ENCODE data around the gene IL13. TPM values are rescaled to one million over a fixed set of nuclear protein-coding genes. Genes with fewer than 3 reads are reported as not detected.

IL13 gene
- total RNA-seq, 1 experiment from 2014 or later, result not detected

- DNase-seq (ENCODE audit: low spot score), result no peak
Measured at GRCh38 chr5:132655821-132656773, 1.9 kb upstream of the IL13 start.

GRCh38 chr5:132656774-132657355 lies 1.1 kb upstream of the IL13 start:
- DNase-seq (ENCODE audit: low spot score), result no peak

GRCh38 chr5:132658381-132659302 lies 669 bp downstream of the IL13 start:
- no peak for DNase-seq (ENCODE audit: low spot score)

GRCh38 chr5:132659598-132660493 lies 1.9 kb downstream of the IL13 start:
- no peak for DNase-seq (ENCODE audit: low spot score)

GRCh38 chr5:132661231-132662003 lies 3.4 kb downstream of the IL13 start:
- DNase-seq (ENCODE audit: low spot score), result no peak

GRCh38 chr5:132662004-132662401 lies 4.0 kb downstream of the IL13 start:
- no peak for DNase-seq (ENCODE audit: low spot score)

- no peak for DNase-seq (ENCODE audit: low spot score)
Measured at GRCh38 chr5:132662925-132663770, 5.2 kb downstream of the IL13 start.

- no peak for DNase-seq (ENCODE audit: low spot score)
Measured at GRCh38 chr5:132663771-132664695, 6.1 kb downstream of the IL13 start.

- no peak for DNase-seq (ENCODE audit: low spot score)
Measured at GRCh38 chr5:132664696-132665209, 6.8 kb downstream of the IL13 start.

GRCh38 chr5:132665574-132666080 lies 7.7 kb downstream of the IL13 start:
- DNase-seq (ENCODE audit: low spot score), result no peak

- DNase-seq (ENCODE audit: low spot score), result no peak
Measured at GRCh38 chr5:132666310-132667123, 8.5 kb downstream of the IL13 start.

GRCh38 chr5:132667309-132667708 lies 9.3 kb downstream of the IL13 start:
- DNase-seq (ENCODE audit: low spot score), result no peak

GRCh38 chr5:132667761-132668705 lies 10.1 kb downstream of the IL13 start:
- no peak for DNase-seq (ENCODE audit: low spot score)

GRCh38 chr5:132668706-132669454 lies 10.9 kb downstream of the IL13 start:
- DNase-seq (ENCODE audit: low spot score), result no peak

GRCh38 chr5:132669455-132669820 lies 11.5 kb downstream of the IL13 start:
- DNase-seq (ENCODE audit: low spot score), result no peak

Data from A172 (cell line).